Measurements from ENCODE around the gene OLA1.

- TF ChIP-seq CTCF (IDR thresholded peaks at IDR 0.05), result no peak
- TF ChIP-seq EZH2 (IDR thresholded peaks at IDR 0.05), result no peak
- no peak for TF ChIP-seq EZH2phosphoT487 (IDR thresholded peaks at IDR 0.05)
Measured at GRCh38 chr2:174044556-174044955, 203.8 kb downstream of the OLA1 start.

Measured in neural progenitor cell (in vitro differentiated cells).